ENCODE measurements around the gene HERPUD1.

HERPUD1 gene

GRCh38 chr16:56921571-56921970 is 10.4 kb upstream of the HERPUD1 start:
- no CpG with 5 or more reads among the region's 4 CpGs for WGBS (ENCODE audit: extremely low coverage, insufficient coverage, insufficient read length)
- H2BK120ac ChIP-seq (ENCODE audit: insufficient read depth, low read length, poor library complexity), result peak overlapping the region; percentile 35
- no peak overlapping the region for H3K18ac ChIP-seq (ENCODE audit: low read length)
- no peak overlapping the region for H4K12ac ChIP-seq (ENCODE audit: low read depth, low read length)
- H3K36me3 ChIP-seq (ENCODE audit: control insufficient read depth in 1 of 2, insufficient read depth in 2 of 2, low read length in 2 of 2), result no peaks in the 10 kb centered on the region
- no peak overlapping the region for H2BK12ac ChIP-seq (ENCODE audit: low read length)
- H3K9me3 ChIP-seq (ENCODE audit: insufficient read depth, low read depth, low read length), result no peaks in the 10 kb centered on the region
- no peak overlapping the region for H2AFZ ChIP-seq (ENCODE audit: insufficient read depth, low read length, poor library complexity)
- no peak overlapping the region for H4K8ac ChIP-seq (ENCODE audit: low read depth, low read length)
- no peak overlapping the region for H2BK5ac ChIP-seq (ENCODE audit: low read depth, low read length, poor library complexity)
- no peak overlapping the region for H2AK5ac ChIP-seq (ENCODE audit: low read length)
- H3K14ac ChIP-seq (ENCODE audit: low read length), result no peak overlapping the region
- H3K79me2 ChIP-seq (ENCODE audit: control insufficient read depth, insufficient read depth, low read length, poor library complexity), result no peaks in the 10 kb centered on the region
- no peak overlapping the region for H3K23ac ChIP-seq (ENCODE audit: low read length)
- no peak overlapping the region for H3K4me3 ChIP-seq (ENCODE audit: low read depth, low read length)
- H3K9ac ChIP-seq (ENCODE audit: low read length), result no peak overlapping the region
- H4K91ac ChIP-seq (ENCODE audit: low read depth, low read length), result no peak overlapping the region
- H3K4ac ChIP-seq (ENCODE audit: low read depth, low read length), result no peak overlapping the region
- peaks cover 12% of the 10 kb centered on the region for H3K79me1 ChIP-seq (ENCODE audit: low read length)
- H3K27ac ChIP-seq (ENCODE audit: low read depth, low read length), result peak overlapping the region; percentile 45
- no peak overlapping the region for H3K4me2 ChIP-seq (ENCODE audit: low read length)
- DNase-seq, result peak; percentile 90 to 94
- H3K27me3 ChIP-seq (ENCODE audit: insufficient read depth, low read length), result no peaks in the 10 kb centered on the region
- peaks cover 13 to 27% of the 10 kb centered on the region in 2 experiments for H3K4me1 ChIP-seq (ENCODE audit: control insufficient read depth in 1 of 2, insufficient read depth in 2 of 2, low read length in 2 of 2)

- peaks cover 6% of the 10 kb centered on the region for H3K79me1 ChIP-seq (ENCODE audit: low read length)
- DNase-seq, result peak; percentile 57 to 70
- no peaks in the 10 kb centered on the region for H3K79me2 ChIP-seq (ENCODE audit: control insufficient read depth, insufficient read depth, low read length, poor library complexity)
- no peak overlapping the region for H2BK120ac ChIP-seq (ENCODE audit: insufficient read depth, low read length, poor library complexity)
- no peak overlapping the region for H3K27ac ChIP-seq (ENCODE audit: low read depth, low read length)
- no peak overlapping the region for H4K12ac ChIP-seq (ENCODE audit: low read depth, low read length)
- H3K18ac ChIP-seq (ENCODE audit: low read length), result no peak overlapping the region
- H4K91ac ChIP-seq (ENCODE audit: low read depth, low read length), result no peak overlapping the region
- no peak overlapping the region for H3K4ac ChIP-seq (ENCODE audit: low read depth, low read length)
- H3K9me3 ChIP-seq (ENCODE audit: insufficient read depth, low read depth, low read length), result no peaks in the 10 kb centered on the region
- peaks cover 13 to 16% of the 10 kb centered on the region in 2 experiments for H3K4me1 ChIP-seq (ENCODE audit: control insufficient read depth in 1 of 2, insufficient read depth in 2 of 2, low read length in 2 of 2)
- no peak overlapping the region for H2AK5ac ChIP-seq (ENCODE audit: low read length)
- no peak overlapping the region for H3K14ac ChIP-seq (ENCODE audit: low read length)
- no peak overlapping the region for H2BK5ac ChIP-seq (ENCODE audit: low read depth, low read length, poor library complexity)
- no peak overlapping the region for H3K23ac ChIP-seq (ENCODE audit: low read length)
- H2AFZ ChIP-seq (ENCODE audit: insufficient read depth, low read length, poor library complexity), result no peak overlapping the region
- H2BK12ac ChIP-seq (ENCODE audit: low read length), result no peak overlapping the region
- H3K36me3 ChIP-seq (ENCODE audit: control insufficient read depth in 1 of 2, insufficient read depth in 2 of 2, low read length in 2 of 2), result no peaks in the 10 kb centered on the region
- H4K8ac ChIP-seq (ENCODE audit: low read depth, low read length), result no peak overlapping the region
- no peak overlapping the region for H3K4me3 ChIP-seq (ENCODE audit: low read depth, low read length)
- H3K4me2 ChIP-seq (ENCODE audit: low read length), result no peak overlapping the region
- no CpG with 5 or more reads among the region's 9 CpGs for WGBS (ENCODE audit: extremely low coverage, insufficient coverage, insufficient read length)
- no peaks in the 10 kb centered on the region for H3K27me3 ChIP-seq (ENCODE audit: insufficient read depth, low read length)
- H3K9ac ChIP-seq (ENCODE audit: low read length), result no peak overlapping the region
Observed at GRCh38 chr16:56923481-56924091, 8.4 kb upstream of the HERPUD1 start.

- no peak overlapping the region for H2AK5ac ChIP-seq (ENCODE audit: low read length)
- H2AFZ ChIP-seq (ENCODE audit: insufficient read depth, low read length, poor library complexity), result no peak overlapping the region
- no peak overlapping the region for H2BK120ac ChIP-seq (ENCODE audit: insufficient read depth, low read length, poor library complexity)
- H3K79me1 ChIP-seq (ENCODE audit: low read length), result peaks cover 12% of the 10 kb centered on the region
- no peaks in the 10 kb centered on the region for H3K27me3 ChIP-seq (ENCODE audit: insufficient read depth, low read length)
- H3K4me3 ChIP-seq (ENCODE audit: low read depth, low read length), result no peak overlapping the region
- peaks cover 3 to 5% of the 10 kb centered on the region in 2 experiments for H3K4me1 ChIP-seq (ENCODE audit: control insufficient read depth in 1 of 2, insufficient read depth in 2 of 2, low read length in 2 of 2)
- no peak overlapping the region for H4K8ac ChIP-seq (ENCODE audit: low read depth, low read length)
- H3K27ac ChIP-seq (ENCODE audit: low read depth, low read length), result no peak overlapping the region
- no peak overlapping the region for H2BK5ac ChIP-seq (ENCODE audit: low read depth, low read length, poor library complexity)
- no peak overlapping the region for H3K9ac ChIP-seq (ENCODE audit: low read length)
- H2BK12ac ChIP-seq (ENCODE audit: low read length), result no peak overlapping the region
- no peak overlapping the region for H4K91ac ChIP-seq (ENCODE audit: low read depth, low read length)
- no peak for DNase-seq
- H3K9me3 ChIP-seq (ENCODE audit: insufficient read depth, low read depth, low read length), result no peaks in the 10 kb centered on the region
- no peak overlapping the region for H3K14ac ChIP-seq (ENCODE audit: low read length)
- peaks cover 8% of the 10 kb centered on the region for H3K79me2 ChIP-seq (ENCODE audit: control insufficient read depth, insufficient read depth, low read length, poor library complexity)
- H4K12ac ChIP-seq (ENCODE audit: low read depth, low read length), result no peak overlapping the region
- no peak overlapping the region for H3K4ac ChIP-seq (ENCODE audit: low read depth, low read length)
- no peak overlapping the region for H3K18ac ChIP-seq (ENCODE audit: low read length)
- H3K4me2 ChIP-seq (ENCODE audit: low read length), result no peak overlapping the region
- H3K36me3 ChIP-seq (ENCODE audit: control insufficient read depth in 1 of 2, insufficient read depth in 2 of 2, low read length in 2 of 2), result no peaks in the 10 kb centered on the region
- no CpG with 5 or more reads among the region's 2 CpGs for WGBS (ENCODE audit: extremely low coverage, insufficient coverage, insufficient read length)
- no peak overlapping the region for H3K23ac ChIP-seq (ENCODE audit: low read length)
Observed at GRCh38 chr16:56927471-56927870, 4.5 kb upstream of the HERPUD1 start.

GRCh38 chr16:56929639-56930038 is 2.3 kb upstream of the HERPUD1 start:
- Histone ChIP-seq H3K14ac (ENCODE audit: low read length) (no peak overlapping the region), H3K23ac (ENCODE audit: low read length) (no peak overlapping the region), H2AFZ (ENCODE audit: insufficient read depth, low read length, poor library complexity) (no peak overlapping the region), H3K18ac (ENCODE audit: low read length) (no peak overlapping the region), H4K91ac (ENCODE audit: low read depth, low read length) (no peak overlapping the region), H3K27ac (ENCODE audit: low read depth, low read length) (no peak overlapping the region), H3K9me3 (ENCODE audit: insufficient read depth, low read depth, low read length) (no peaks in the 10 kb centered on the region), H2BK5ac (ENCODE audit: low read depth, low read length, poor library complexity) (no peak overlapping the region), H3K4ac (ENCODE audit: low read depth, low read length) (no peak overlapping the region), H2BK12ac (ENCODE audit: low read length) (no peak overlapping the region), H3K4me3 (ENCODE audit: low read depth, low read length) (no peak overlapping the region), H4K12ac (ENCODE audit: low read depth, low read length) (no peak overlapping the region), H3K79me2 (ENCODE audit: control insufficient read depth, insufficient read depth, low read length, poor library complexity) (peaks cover 12% of the 10 kb centered on the region), H2BK120ac (ENCODE audit: insufficient read depth, low read length, poor library complexity) (no peak overlapping the region), H3K4me2 (ENCODE audit: low read length) (no peak overlapping the region), H3K36me3 (ENCODE audit: control insufficient read depth in 1 of 2, insufficient read depth in 2 of 2, low read length in 2 of 2) (no peaks in the 10 kb centered on the region), H3K9ac (ENCODE audit: low read length) (no peak overlapping the region), H4K8ac (ENCODE audit: low read depth, low read length) (no peak overlapping the region), H3K4me1 (ENCODE audit: control insufficient read depth in 1 of 2, insufficient read depth in 2 of 2, low read length in 2 of 2) (peaks cover 3 to 8% of the 10 kb centered on the region in 2 experiments), H2AK5ac (ENCODE audit: low read length) (no peak overlapping the region), H3K79me1 (ENCODE audit: low read length) (peaks cover 15% of the 10 kb centered on the region), H3K27me3 (ENCODE audit: insufficient read depth, low read length) (no peaks in the 10 kb centered on the region)
- WGBS (ENCODE audit: extremely low coverage, insufficient coverage, insufficient read length), result no CpG with 5 or more reads among the region's 4 CpGs
- DNase-seq, result no peak

Measured in trophoblast cell (in vitro differentiated cells and primary cell).